OCI-LY7 (cell line): ENCODE results near the gene NCKAP5. TPM values are rescaled to one million over a fixed set of nuclear protein-coding genes. Genes with fewer than 3 reads are reported as not detected.

ENCODE experiments used
- BruUV-seq: library from RNA; stranded (reverse); fragments of 400-500 nt; replicated peaks from 2 replicates; lab custom pipeline; 2021; lab: Mats Ljungman, UMichigan
- CTCF ChIA-PET: fragments of 300-600 bp; sonication (Branson Sonifier 250); formaldehyde crosslinking; loops from one replicate; lab custom pipeline; 2022; ENCODE audit warnings: antibody characterized with exemption; ENCODE audit not compliant: unreplicated experiment; lab: Charles Lee
- POLR2A ChIA-PET: fragments of 300-600 bp; sonication (Branson Sonifier 250); formaldehyde crosslinking; loops from one replicate; lab custom pipeline; 2022; ENCODE audit warnings: antibody characterized with exemption; lab: Charles Lee
- DNase-seq: peaks from one replicate; pipeline ENCODE4 v3.0.0-alpha.2; 2015; ENCODE audit warnings: low spot score
- H2AFZ ChIP-seq: fragments of 200-600 bp; sonication (generic), shearing (Covaris generic); 2 replicates; pipeline ENCODE4 v1.6.1; 2014; ENCODE audit warnings: mild to moderate bottlenecking, antibody characterized with exemption, low read length, moderate library complexity
- H3K27ac ChIP-seq: fragments of 200-600 bp; sonication (generic); 2 replicates; pipeline ENCODE4 v1.5.1; 2014; ENCODE audit warnings: mixed run types, low read depth, mild to moderate bottlenecking, moderate library complexity, low read length, inconsistent platforms; ENCODE audit not compliant: poor library complexity, severe bottlenecking
- H3K36me3 ChIP-seq: fragments of 200-600 bp; sonication (generic); 2 replicates; pipeline ENCODE4 v1.6.1; 2014; ENCODE audit warnings: mild to moderate bottlenecking, antibody characterized with exemption, low read length, moderate library complexity, mixed read lengths; ENCODE audit not compliant: insufficient read depth
- H3K4me1 ChIP-seq: fragments of 200-600 bp; sonication (generic); 2 replicates; pipeline ENCODE4 v1.5.1; 2014; ENCODE audit warnings: mild to moderate bottlenecking, low read length; ENCODE audit not compliant: insufficient read depth, poor library complexity, severe bottlenecking
- H3K4me2 ChIP-seq: fragments of 200-600 bp; sonication (generic); 2 replicates; pipeline ENCODE4 v1.6.1; 2014; ENCODE audit warnings: mild to moderate bottlenecking, low read length
- H3K4me3 ChIP-seq: fragments of 200-600 bp; sonication (generic); 2 replicates; pipeline ENCODE4 v1.5.1; 2014; ENCODE audit warnings: mild to moderate bottlenecking, low read depth, low read length; ENCODE audit not compliant: poor library complexity, severe bottlenecking
- H3K79me2 ChIP-seq: fragments of 200-600 bp; sonication (generic); 2 replicates; pipeline ENCODE4 v1.6.1; 2016; ENCODE audit warnings: low read depth, mild to moderate bottlenecking, low read length, moderate library complexity, mixed read lengths; ENCODE audit not compliant: insufficient read depth
- H3K9me2 ChIP-seq: fragments of 200-600 bp; sonication (generic); 2 replicates; pipeline ENCODE4 v1.6.1; 2016; ENCODE audit warnings: mild to moderate bottlenecking, low read length, mixed read lengths; ENCODE audit not compliant: insufficient read depth
- H3K9me3 ChIP-seq: fragments of 200-600 bp; sonication (generic); 2 replicates; pipeline ENCODE4 v1.6.1; 2014; ENCODE audit warnings: mild to moderate bottlenecking, mixed run types, low read length, mixed read lengths
- H4K20me1 ChIP-seq: fragments of 200-600 bp; sonication (generic); 2 replicates; pipeline ENCODE4 v1.6.1; 2014; ENCODE audit warnings: mild to moderate bottlenecking, antibody characterized with exemption, low read length, moderate library complexity, mixed read lengths; ENCODE audit not compliant: insufficient read depth
- CTCF ChIP-seq: fragments of 200-600 bp; sonication (generic); conservative IDR thresholded peaks from 2 replicates; pipeline ENCODE4 v1.5.1; 2014; ENCODE audit warnings: mild to moderate bottlenecking, antibody characterized with exemption, low read length, moderate library complexity, mixed read lengths
- EZH2phosphoT487 ChIP-seq: fragments of 200-600 bp; sonication (generic); IDR thresholded peaks from 2 replicates; pipeline ENCODE4 v1.6.1; 2018; ENCODE audit warnings: low read depth, borderline replicate concordance, mild to moderate bottlenecking, mixed run types, antibody characterized with exemption, low read length, moderate library complexity, mixed read lengths
- intact Hi-C: fragments of 100-400 bp; cut with micrococcal nuclease; formaldehyde crosslinking; loops from one replicate; pipeline ENCODE4 v1.10.0; 2022; ENCODE audit not compliant: unreplicated experiment
- total RNA-seq, 2 experiments: library from RNA; depleted of rRNA in 1 of 2; stranded (reverse); fragments of >200 nt in 1 of 2; shearing (Covaris generic) in 1 of 2; gene quantifications; 2 replicates each; pipeline ENCODE4 v1.2.3, GENCODE V29; 2014 to 2022

Gene NCKAP5
- total RNA-seq, 2 experiments from 2014 or later: not detected

- ChIA-PET POLR2A (no interaction called here), CTCF (no interaction called here)
- Histone ChIP-seq H3K4me3 (no peak overlapping the region), H2AFZ (no peak overlapping the region), H3K4me1 (no peaks in the 10 kb centered on the region), H3K9me2 (no peaks in the 10 kb centered on the region), H3K27ac (no peak overlapping the region), H4K20me1 (no peaks in the 10 kb centered on the region), H3K79me2 (no peaks in the 10 kb centered on the region), H3K36me3 (no peaks in the 10 kb centered on the region), H3K4me2 (no peak overlapping the region), H3K9me3 (no peaks in the 10 kb centered on the region)
- DNase-seq: no peak
- BruUV-seq: no TSS peak
- intact Hi-C loops: no loop called here
- TF ChIP-seq EZH2phosphoT487 (no peak), CTCF (no peak)
Observed at GRCh38 chr2:133045787-133046186, 522.5 kb downstream of the NCKAP5 start.

DNA sequence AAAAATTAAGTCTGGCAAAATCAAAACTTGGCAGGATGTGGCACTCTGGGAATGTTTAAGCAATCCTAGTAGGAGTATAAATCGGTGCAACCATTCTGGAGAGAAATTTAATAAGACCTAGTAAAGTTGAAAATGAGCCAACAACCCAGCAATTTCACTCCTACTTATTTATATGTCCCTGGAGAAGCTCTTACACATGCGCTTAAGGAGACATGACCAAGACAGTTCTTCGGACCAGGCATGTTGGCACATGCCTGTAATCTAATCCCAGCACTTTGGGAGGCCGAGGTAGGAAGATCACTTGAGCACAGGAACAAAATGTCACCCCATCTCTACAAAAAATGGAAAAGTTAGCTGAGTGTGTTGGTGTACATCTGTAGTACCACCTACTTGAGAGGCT, 523.7 kb downstream of the NCKAP5 start:
- no peak for TF ChIP-seq EZH2phosphoT487
- no peak for TF ChIP-seq CTCF
- BruUV-seq: no TSS peak
- H3K79me2 ChIP-seq: no peaks in the 10 kb centered on the region
- H3K4me3 ChIP-seq: no peak overlapping the region
- no peaks in the 10 kb centered on the region for H4K20me1 ChIP-seq
- DNase-seq: no peak
- no peaks in the 10 kb centered on the region for H3K36me3 ChIP-seq
- no peaks in the 10 kb centered on the region for H3K9me2 ChIP-seq
- ChIA-PET CTCF (no interaction called here), POLR2A (no interaction called here)
- no peak overlapping the region for H3K4me2 ChIP-seq
- H2AFZ ChIP-seq: no peak overlapping the region
- intact Hi-C loops: no loop called here
- H3K4me1 ChIP-seq: no peaks in the 10 kb centered on the region
- no peak overlapping the region for H3K27ac ChIP-seq
- no peaks in the 10 kb centered on the region for H3K9me3 ChIP-seq

DNA sequence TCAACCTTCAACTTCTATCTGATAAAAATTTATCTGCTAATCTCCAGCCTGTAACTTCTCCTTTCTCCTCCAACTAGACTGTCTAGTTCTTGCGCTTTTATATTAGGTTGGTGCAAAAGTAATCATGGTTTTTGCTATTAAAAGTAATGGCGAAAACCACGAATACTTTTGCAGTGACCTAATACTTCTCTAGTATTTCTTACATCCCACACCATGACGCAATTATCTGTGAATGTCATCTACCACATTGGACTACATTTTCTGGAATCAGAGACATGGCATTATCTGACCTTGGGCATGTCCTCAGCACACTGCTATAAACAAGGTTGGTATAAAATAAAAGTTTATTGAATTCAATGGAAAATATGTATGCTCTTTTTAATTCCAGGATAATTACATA, 528.1 kb downstream of the NCKAP5 start:
- no peak for TF ChIP-seq CTCF
- no peak for TF ChIP-seq EZH2phosphoT487
- no peaks in the 10 kb centered on the region for H3K4me1 ChIP-seq
- H3K4me2 ChIP-seq: no peak overlapping the region
- CTCF ChIA-PET: no interaction called here
- H3K27ac ChIP-seq: no peak overlapping the region
- H3K36me3 ChIP-seq: no peaks in the 10 kb centered on the region
- POLR2A ChIA-PET: no interaction called here
- BruUV-seq: no TSS peak
- intact Hi-C loops: no loop called here
- H3K79me2 ChIP-seq: no peaks in the 10 kb centered on the region
- no peaks in the 10 kb centered on the region for H3K9me2 ChIP-seq
- H2AFZ ChIP-seq: no peak overlapping the region
- no peaks in the 10 kb centered on the region for H4K20me1 ChIP-seq
- no peaks in the 10 kb centered on the region for H3K9me3 ChIP-seq
- DNase-seq: no peak
- no peak overlapping the region for H3K4me3 ChIP-seq
